HCT116 (cell line): Measurements from ENCODE around the gene MAP7. TPM values are rescaled to one million over a fixed set of nuclear protein-coding genes. Genes with fewer than 3 reads are reported as not detected.
"Not testable (repeated sequence)": the region's sequence is repeated elsewhere in the genome, so short reads cannot be mapped to it uniquely, and the experiment has no call there.

ENCODE experiments used
- ATAC-seq: fragments of 200-7000 bp; cut with Tn5 transposase; 2 replicates; pipeline ENCODE4 v1.9.1; 2020; ENCODE audit warnings: mild to moderate bottlenecking, moderate library complexity
- BruUV-seq: library from RNA; stranded (reverse); fragments of 400-500 nt; replicated peaks from 2 replicates; lab custom pipeline; 2021; lab: Mats Ljungman, UMichigan
- CTCF ChIA-PET: fragments of 300-600 bp; sonication (Branson Sonifier 250); formaldehyde crosslinking; loops from one replicate; lab custom pipeline; 2021; ENCODE audit warnings: antibody characterized with exemption; lab: Charles Lee
- POLR2A ChIA-PET: fragments of 300-600, 350-600 bp; sonication (Branson Sonifier 250); formaldehyde crosslinking; loops from one replicate; lab custom pipeline; 2021; ENCODE audit warnings: antibody characterized with exemption; lab: Charles Lee
- RAD21 ChIA-PET, 2 experiments: fragments of 300-600 bp; sonication (Branson Sonifier 250); formaldehyde crosslinking; loops; one replicate each; lab custom pipeline; 2023; ENCODE audit warnings: low total read pairs in 2 of 2; ENCODE audit not compliant: uncharacterized antibody in 2 of 2, unreplicated experiment in 2 of 2, low non-redundant PET in 1 of 2; lab: Charles Lee
- DNase-seq: peaks from one replicate; pipeline ENCODE4 v3.0.0-alpha.2; 2010; ENCODE audit warnings: low read depth, low spot score
- H2AFZ ChIP-seq: fragments of 200-600 bp; shearing (Covaris generic), sonication (generic); 2 replicates; pipeline ENCODE4 v1.6.1; 2017; ENCODE audit warnings: low read depth, mixed run types, mixed read lengths, antibody characterized with exemption, low read length; ENCODE audit not compliant: poor library complexity, severe bottlenecking
- H3K27ac ChIP-seq: 2 replicates; pipeline ENCODE4 v1.5.1; 2012; ENCODE audit warnings: low read depth, low read length
- H3K27me3 ChIP-seq: fragments of 200-600 bp; sonication (generic); 2 replicates; pipeline ENCODE4 v1.6.1; 2016; ENCODE audit warnings: mixed run types, low read length, mixed read lengths; ENCODE audit not compliant: insufficient read depth
- H3K36me3 ChIP-seq, 2 experiments: fragments of 200-500 bp in 1 of 2; fragments of 200-600 bp in 1 of 2; sonication (Bioruptor generic) in 1 of 2; sonication (generic) in 1 of 2; 2 replicates each; pipeline versions ENCODE4 v1.5.1 to v1.6.1; 2014 to 2016; ENCODE audit warnings: low read length in 2 of 2, inconsistent platforms in 1 of 2, mixed read lengths in 1 of 2, mixed run types in 1 of 2; ENCODE audit not compliant: insufficient read depth in 2 of 2, control insufficient read depth in 1 of 2
- H3K4me1 ChIP-seq, 2 experiments: fragments of 200-600 bp in 1 of 2; sonication (generic) in 1 of 2; 2 replicates each; pipeline versions ENCODE4 v1.5.1 to v1.6.1; 2012 to 2017; ENCODE audit warnings: low read length in 2 of 2, inconsistent platforms in 1 of 2, mild to moderate bottlenecking in 1 of 2, mixed read lengths in 1 of 2, mixed run types in 1 of 2, moderate library complexity in 1 of 2; ENCODE audit not compliant: insufficient read depth in 2 of 2, control insufficient read depth in 1 of 2
- H3K4me2 ChIP-seq: fragments of 200-600 bp; sonication (generic); 2 replicates; pipeline ENCODE4 v1.6.1; 2017; ENCODE audit warnings: mixed run types, low read length, mixed read lengths
- H3K4me3 ChIP-seq, 2 experiments: fragments of 200-600 bp in 1 of 2; sonication (generic) in 1 of 2; replicated peaks in 1 of 2; 2 replicates each; pipeline ENCODE4 v1.5.1; 2011 to 2016; ENCODE audit warnings: low read length in 2 of 2, control low read depth in 1 of 2, low read depth in 1 of 2, mild to moderate bottlenecking in 1 of 2, mixed read lengths in 1 of 2, mixed run types in 1 of 2
- H3K79me2 ChIP-seq: fragments of 200-600 bp; sonication (generic); 2 replicates; pipeline ENCODE4 v1.6.1; 2017; ENCODE audit warnings: mild to moderate bottlenecking, mixed run types, low read length, moderate library complexity, mixed read lengths; ENCODE audit not compliant: insufficient read depth
- H3K9ac ChIP-seq: fragments of 200-600 bp; sonication (generic); 2 replicates; pipeline ENCODE4 v1.6.1; 2016; ENCODE audit warnings: low read length, mixed read lengths
- H3K9me2 ChIP-seq: fragments of 200-600 bp; sonication (generic), shearing (Covaris generic); 2 replicates; pipeline ENCODE4 v1.6.1; 2017; ENCODE audit warnings: mixed run types, mild to moderate bottlenecking, moderate library complexity; ENCODE audit not compliant: insufficient read depth
- H3K9me3 ChIP-seq, 2 experiments: fragments of 200-500 bp in 1 of 2; fragments of 200-600 bp in 1 of 2; sonication (Bioruptor generic) in 1 of 2; sonication (generic) in 1 of 2; 2 replicates each; pipeline ENCODE4 v1.6.1; 2014 to 2017; ENCODE audit warnings: low read length in 2 of 2, mixed read lengths in 2 of 2, inconsistent platforms in 1 of 2, low read depth in 1 of 2, mild to moderate bottlenecking in 1 of 2, mixed run types in 1 of 2, moderate library complexity in 1 of 2; ENCODE audit not compliant: control insufficient read depth in 1 of 2, insufficient read depth in 1 of 2
- H4K20me1 ChIP-seq: fragments of 200-600 bp; sonication (generic), shearing (Covaris generic); 2 replicates; pipeline ENCODE4 v1.6.1; 2017; ENCODE audit warnings: mixed run types, mild to moderate bottlenecking, moderate library complexity; ENCODE audit not compliant: insufficient read depth
- EGR1 ChIP-seq: IDR thresholded peaks from 2 replicates; pipeline ENCODE4 v1.6.1; 2012; ENCODE audit warnings: low read depth
- FOSL1 ChIP-seq: IDR thresholded peaks from 2 replicates; pipeline ENCODE4 v1.6.1; 2012; ENCODE audit warnings: low read depth
- POLR2A ChIP-seq: IDR thresholded peaks from 2 replicates; pipeline ENCODE4 v1.7.0; 2011; ENCODE audit warnings: borderline replicate concordance; ENCODE audit not compliant: insufficient read depth, insufficient read length; ENCODE audit errors: extremely low read depth
- POLR2AphosphoS5 ChIP-seq: IDR thresholded peaks from 2 replicates; pipeline ENCODE4 v1.6.1; 2011; ENCODE audit warnings: mild to moderate bottlenecking, low read depth, low read length, moderate library complexity
- TCF7L2 ChIP-seq: IDR thresholded peaks from 2 replicates; pipeline ENCODE4 v1.7.0; 2011; ENCODE audit warnings: borderline replicate concordance, inconsistent platforms; ENCODE audit not compliant: insufficient read depth, insufficient read length; ENCODE audit errors: extremely low read depth
- intact Hi-C: fragments of 100-400 bp; cut with micrococcal nuclease; formaldehyde crosslinking; loops from 2 replicates; pipeline ENCODE4 v1.10.0; 2022
- total RNA-seq: library from RNA; stranded (reverse); gene quantifications from one replicate; pipeline ENCODE4 v1.2.1, GENCODE V29; 2021; ENCODE audit not compliant: unreplicated experiment
- TF ChIP-seq, protein P1 (sequence below): IDR thresholded peaks from 2 replicates; pipeline ENCODE4 v1.6.1; 2012; ENCODE audit warnings: low read depth
- TF ChIP-seq, protein P2 (sequence below), 3 experiments: fragments of 200-600 bp in 1 of 3; sonication (generic) in 1 of 3; IDR thresholded peaks in 2 of 3; conservative IDR thresholded peaks in 1 of 3; 2 replicates each; pipeline ENCODE4 v1.5.1; 2012 to 2017; ENCODE audit warnings: low read depth in 2 of 3, low read length in 2 of 3, antibody characterized with exemption in 1 of 3, borderline replicate concordance in 1 of 3, control low read depth in 1 of 3, mild to moderate bottlenecking in 1 of 3, mixed read lengths in 1 of 3, mixed run types in 1 of 3, moderate library complexity in 1 of 3; ENCODE audit not compliant: insufficient read depth in 1 of 3
- TF ChIP-seq, protein P3 (sequence below): IDR thresholded peaks from 2 replicates; pipeline ENCODE4 v1.6.1; 2011; ENCODE audit warnings: mild to moderate bottlenecking, low read length, moderate library complexity; ENCODE audit not compliant: insufficient replicate concordance; ENCODE audit errors: extremely low read depth

Gene MAP7
- total RNA-seq, 1 experiment from 2014 or later = 35.5 TPM

DNA sequence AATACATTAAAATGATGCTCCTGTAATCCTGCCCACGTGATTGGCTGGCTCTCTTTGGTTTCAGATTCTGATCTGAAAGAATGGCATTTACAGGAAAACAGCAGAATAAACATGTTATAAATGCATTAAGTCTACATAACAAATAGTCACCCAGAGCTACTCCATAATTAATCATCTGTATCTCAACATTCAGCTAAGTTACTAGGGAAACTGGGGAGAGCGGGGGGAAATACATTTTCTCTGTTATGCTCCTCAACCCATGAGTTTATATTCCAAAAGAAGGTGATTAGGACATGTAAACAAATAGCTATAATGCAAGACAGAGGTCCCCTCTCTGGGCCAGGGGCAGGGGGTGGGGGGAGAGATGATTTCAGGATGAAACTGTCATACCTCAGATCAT is 58.5 kb downstream of the MAP7 start (continued):
- TF ChIP-seq EGR1 = no peak
- TF ChIP-seq, all 23 proteins: peak for 0

DNA sequence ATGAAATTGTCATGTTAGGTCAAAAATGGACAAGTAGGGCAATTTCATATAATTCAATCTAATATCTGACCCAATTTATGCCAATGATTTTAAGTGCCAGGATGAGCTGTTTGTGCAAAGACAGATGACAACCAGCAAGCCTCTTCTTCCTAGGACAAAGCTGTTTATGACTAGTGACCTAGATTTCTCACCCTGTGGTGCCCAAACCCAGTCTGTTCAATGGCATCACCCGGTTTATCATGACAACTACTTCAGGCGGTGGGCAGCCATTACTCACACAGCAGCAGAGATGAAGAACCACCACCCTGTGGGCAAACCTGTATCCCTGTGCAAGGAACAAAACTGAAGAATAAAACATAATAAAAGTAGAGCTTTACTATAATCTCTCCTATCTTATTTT is 59.0 kb downstream of the MAP7 start:
- TF ChIP-seq TCF7L2 (no peak), FOSL1 (no peak), POLR2A (no peak), POLR2AphosphoS5 (no peak)
- TF ChIP-seq, protein P1, sequence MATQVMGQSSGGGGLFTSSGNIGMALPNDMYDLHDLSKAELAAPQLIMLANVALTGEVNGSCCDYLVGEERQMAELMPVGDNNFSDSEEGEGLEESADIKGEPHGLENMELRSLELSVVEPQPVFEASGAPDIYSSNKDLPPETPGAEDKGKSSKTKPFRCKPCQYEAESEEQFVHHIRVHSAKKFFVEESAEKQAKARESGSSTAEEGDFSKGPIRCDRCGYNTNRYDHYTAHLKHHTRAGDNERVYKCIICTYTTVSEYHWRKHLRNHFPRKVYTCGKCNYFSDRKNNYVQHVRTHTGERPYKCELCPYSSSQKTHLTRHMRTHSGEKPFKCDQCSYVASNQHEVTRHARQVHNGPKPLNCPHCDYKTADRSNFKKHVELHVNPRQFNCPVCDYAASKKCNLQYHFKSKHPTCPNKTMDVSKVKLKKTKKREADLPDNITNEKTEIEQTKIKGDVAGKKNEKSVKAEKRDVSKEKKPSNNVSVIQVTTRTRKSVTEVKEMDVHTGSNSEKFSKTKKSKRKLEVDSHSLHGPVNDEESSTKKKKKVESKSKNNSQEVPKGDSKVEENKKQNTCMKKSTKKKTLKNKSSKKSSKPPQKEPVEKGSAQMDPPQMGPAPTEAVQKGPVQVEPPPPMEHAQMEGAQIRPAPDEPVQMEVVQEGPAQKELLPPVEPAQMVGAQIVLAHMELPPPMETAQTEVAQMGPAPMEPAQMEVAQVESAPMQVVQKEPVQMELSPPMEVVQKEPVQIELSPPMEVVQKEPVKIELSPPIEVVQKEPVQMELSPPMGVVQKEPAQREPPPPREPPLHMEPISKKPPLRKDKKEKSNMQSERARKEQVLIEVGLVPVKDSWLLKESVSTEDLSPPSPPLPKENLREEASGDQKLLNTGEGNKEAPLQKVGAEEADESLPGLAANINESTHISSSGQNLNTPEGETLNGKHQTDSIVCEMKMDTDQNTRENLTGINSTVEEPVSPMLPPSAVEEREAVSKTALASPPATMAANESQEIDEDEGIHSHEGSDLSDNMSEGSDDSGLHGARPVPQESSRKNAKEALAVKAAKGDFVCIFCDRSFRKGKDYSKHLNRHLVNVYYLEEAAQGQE = no peak
- TF ChIP-seq, protein P2, sequence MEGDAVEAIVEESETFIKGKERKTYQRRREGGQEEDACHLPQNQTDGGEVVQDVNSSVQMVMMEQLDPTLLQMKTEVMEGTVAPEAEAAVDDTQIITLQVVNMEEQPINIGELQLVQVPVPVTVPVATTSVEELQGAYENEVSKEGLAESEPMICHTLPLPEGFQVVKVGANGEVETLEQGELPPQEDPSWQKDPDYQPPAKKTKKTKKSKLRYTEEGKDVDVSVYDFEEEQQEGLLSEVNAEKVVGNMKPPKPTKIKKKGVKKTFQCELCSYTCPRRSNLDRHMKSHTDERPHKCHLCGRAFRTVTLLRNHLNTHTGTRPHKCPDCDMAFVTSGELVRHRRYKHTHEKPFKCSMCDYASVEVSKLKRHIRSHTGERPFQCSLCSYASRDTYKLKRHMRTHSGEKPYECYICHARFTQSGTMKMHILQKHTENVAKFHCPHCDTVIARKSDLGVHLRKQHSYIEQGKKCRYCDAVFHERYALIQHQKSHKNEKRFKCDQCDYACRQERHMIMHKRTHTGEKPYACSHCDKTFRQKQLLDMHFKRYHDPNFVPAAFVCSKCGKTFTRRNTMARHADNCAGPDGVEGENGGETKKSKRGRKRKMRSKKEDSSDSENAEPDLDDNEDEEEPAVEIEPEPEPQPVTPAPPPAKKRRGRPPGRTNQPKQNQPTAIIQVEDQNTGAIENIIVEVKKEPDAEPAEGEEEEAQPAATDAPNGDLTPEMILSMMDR (IDR thresholded peaks at IDR 0.05 in 2 of 3, conservative IDR thresholded peaks at IDR 0.05 in 1 of 3; ENCODE audit: borderline replicate concordance in 1 of 3, insufficient read depth in 1 of 3, low read depth in 2 of 3, low read length in 2 of 3) = no peak
- TF ChIP-seq, protein P3, sequence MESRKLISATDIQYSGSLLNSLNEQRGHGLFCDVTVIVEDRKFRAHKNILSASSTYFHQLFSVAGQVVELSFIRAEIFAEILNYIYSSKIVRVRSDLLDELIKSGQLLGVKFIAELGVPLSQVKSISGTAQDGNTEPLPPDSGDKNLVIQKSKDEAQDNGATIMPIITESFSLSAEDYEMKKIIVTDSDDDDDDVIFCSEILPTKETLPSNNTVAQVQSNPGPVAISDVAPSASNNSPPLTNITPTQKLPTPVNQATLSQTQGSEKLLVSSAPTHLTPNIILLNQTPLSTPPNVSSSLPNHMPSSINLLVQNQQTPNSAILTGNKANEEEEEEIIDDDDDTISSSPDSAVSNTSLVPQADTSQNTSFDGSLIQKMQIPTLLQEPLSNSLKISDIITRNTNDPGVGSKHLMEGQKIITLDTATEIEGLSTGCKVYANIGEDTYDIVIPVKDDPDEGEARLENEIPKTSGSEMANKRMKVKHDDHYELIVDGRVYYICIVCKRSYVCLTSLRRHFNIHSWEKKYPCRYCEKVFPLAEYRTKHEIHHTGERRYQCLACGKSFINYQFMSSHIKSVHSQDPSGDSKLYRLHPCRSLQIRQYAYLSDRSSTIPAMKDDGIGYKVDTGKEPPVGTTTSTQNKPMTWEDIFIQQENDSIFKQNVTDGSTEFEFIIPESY = no peak
- TF ChIP-seq, all 23 proteins: peak for 0
- H4K20me1 ChIP-seq = no peaks in the 10 kb centered on the region
- H3K27ac ChIP-seq = no peak overlapping the region
- peaks cover 11% of the 10 kb centered on the region; the same call in 1 of the 2 replicates for H3K79me2 ChIP-seq
- H3K4me2 ChIP-seq = no peak overlapping the region
- H3K4me1 ChIP-seq = peaks cover 0 to 7% of the 10 kb centered on the region in 2 experiments; a peak in 2 of 4 replicates
- H3K9ac ChIP-seq = no peak overlapping the region
- ChIA-PET CTCF (no interaction called here), POLR2A (no interaction called here), RAD21 (no interaction called here)
- H3K9me2 ChIP-seq = no peaks in the 10 kb centered on the region
- DNase-seq = no peak
- H3K4me3 ChIP-seq = no peak overlapping the region
- no peak overlapping the region for H2AFZ ChIP-seq
- no peaks in the 10 kb centered on the region for H3K27me3 ChIP-seq
- intact Hi-C loops = no loop called here
- H3K9me3 ChIP-seq = no peaks in the 10 kb centered on the region
- ATAC-seq = no peak
- BruUV-seq = no TSS peak
- H3K36me3 ChIP-seq = no peaks in the 10 kb centered on the region

DNA sequence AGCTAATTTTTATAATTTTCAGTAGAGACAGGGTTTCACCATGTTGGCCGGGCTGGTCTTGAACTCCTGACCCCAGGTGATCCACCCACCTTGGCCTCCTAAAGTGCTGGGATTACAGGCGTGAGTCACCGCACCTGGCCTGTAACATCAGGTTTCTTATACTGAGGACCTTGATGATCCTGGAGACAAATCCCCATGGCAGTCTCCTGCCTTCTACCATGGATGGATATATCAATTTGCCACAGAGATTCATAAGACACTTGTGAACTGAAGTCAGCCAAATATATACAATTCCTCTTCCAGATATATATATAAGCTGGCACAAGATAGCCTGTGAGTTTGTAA is 60.6 kb downstream of the MAP7 start:
- H3K27ac ChIP-seq, H3K4me2 ChIP-seq, H3K79me2 ChIP-seq, intact Hi-C loops, H3K4me3 ChIP-seq, DNase-seq, POLR2A ChIA-PET, H3K9me3 ChIP-seq, H3K36me3 ChIP-seq, H3K27me3 ChIP-seq, ATAC-seq, BruUV-seq, RAD21 ChIA-PET, H4K20me1 ChIP-seq, H3K9ac ChIP-seq, H3K4me1 ChIP-seq, H2AFZ ChIP-seq, H3K9me2 ChIP-seq: not testable (repeated sequence)
- CTCF ChIA-PET = interaction anchor here (0.7 kb wide), 1 partner anchor 52 kb away, joined by 3 read pairs; no protein-coding TSS in a partner anchor
